Measurements from ENCODE around the gene PPAN.

DNA sequence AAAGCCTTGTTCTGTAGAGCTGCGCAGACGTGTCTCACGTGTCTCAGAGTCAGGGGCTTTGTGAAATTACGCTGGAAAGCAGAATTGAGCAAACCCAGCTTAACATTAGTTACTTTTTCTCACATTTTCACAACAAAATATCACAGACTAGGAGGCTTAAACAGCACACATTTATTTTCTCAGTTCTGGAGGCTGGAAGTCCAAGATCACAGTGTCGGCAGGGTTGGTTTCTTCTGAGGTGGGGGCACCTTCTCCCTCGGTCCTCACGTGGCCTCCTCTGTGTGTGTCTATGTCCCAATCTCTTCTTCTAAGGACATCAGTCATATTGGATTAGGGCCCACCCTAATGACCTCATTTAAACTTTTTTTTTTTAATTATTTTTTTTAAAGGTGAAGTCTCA is 18.3 kb downstream of the PPAN start:
- no peak for TF ChIP-seq EZH2 (IDR thresholded peaks at IDR 0.05; ENCODE audit: insufficient read depth, poor library complexity, severe bottlenecking)
- TF ChIP-seq EZH2phosphoT487 (IDR thresholded peaks at IDR 0.05; ENCODE audit: insufficient read depth, low read depth): no peak
